Inflammatory macrophage (primary cell): ENCODE measurements around the gene RAPGEF4.

Experiments
- DNase-seq, 2 donors: peaks; one replicate each; pipeline ENCODE4 v3.0.0-alpha.2; 2020 to 2022

RAPGEF4 gene

DNA sequence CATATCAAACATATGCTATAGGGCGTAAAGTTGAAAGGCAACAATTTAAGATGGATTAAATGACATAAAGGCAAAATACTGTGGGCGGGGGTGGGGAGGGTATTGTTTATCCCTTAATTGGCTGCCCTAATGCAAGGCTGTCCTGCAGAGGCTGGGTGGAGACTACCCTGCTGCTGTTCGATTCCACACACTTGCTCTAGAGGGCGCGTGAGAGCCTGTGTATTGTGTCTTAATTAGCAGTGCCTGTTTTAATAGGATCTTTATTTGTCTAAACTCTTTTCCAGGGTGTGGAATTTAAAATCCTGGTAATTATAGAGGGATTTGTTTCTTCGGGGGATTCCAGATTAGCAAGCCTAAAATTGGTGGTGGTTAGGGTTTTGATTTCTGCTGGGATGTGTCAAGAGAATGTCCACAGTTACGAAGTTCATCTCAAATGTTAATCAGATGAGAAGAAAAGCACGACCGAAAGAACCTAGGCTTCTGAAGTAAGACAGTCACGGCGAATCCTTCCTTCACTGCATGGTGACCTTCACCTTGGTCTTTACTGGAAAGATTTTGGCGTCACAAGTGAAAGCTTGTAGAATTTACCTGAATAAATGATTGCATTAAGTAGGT is 236.5 kb downstream of the RAPGEF4 start:
- peak; percentile 60 to 68 for DNase-seq

DNA sequence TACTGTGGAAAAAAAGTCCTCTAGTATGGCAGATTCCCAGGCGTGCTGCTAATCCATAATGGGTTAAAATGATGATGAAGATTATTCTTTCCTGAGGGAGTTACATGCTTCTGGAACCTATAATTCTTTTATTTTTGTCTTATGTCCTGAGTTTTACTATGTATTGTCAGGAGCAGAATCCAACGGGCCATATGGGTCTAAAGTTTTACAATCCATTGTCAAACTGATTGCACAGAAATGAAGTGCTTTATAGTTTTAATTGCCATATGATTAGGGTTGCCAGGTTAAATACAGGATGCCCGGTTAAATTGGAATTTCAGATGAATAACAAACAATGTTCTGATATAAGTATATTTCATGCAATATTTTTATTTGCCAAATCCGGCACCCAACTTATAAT is 239.1 kb downstream of the RAPGEF4 start:
- no peak for DNase-seq

DNA sequence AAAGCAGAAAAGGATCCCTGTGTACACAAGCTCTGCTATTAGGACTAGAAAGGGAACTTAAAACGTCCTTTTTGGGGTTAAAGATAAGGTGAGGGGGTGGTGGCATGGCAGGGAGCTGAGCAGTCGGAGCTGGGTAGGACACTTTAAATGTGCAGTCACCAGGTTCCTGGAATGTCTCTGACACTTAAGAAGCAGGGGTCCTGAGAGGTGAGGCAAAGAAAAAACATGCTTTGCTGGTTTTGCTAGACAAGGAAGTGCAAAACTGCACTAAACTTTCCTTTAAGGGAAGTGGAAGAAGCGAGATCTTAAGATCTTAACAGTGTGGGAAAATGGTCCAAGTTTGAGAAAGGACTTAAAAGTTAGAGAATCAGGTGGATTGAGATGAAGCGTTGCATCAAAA is 240.5 kb downstream of the RAPGEF4 start:
- DNase-seq = no peak

DNA sequence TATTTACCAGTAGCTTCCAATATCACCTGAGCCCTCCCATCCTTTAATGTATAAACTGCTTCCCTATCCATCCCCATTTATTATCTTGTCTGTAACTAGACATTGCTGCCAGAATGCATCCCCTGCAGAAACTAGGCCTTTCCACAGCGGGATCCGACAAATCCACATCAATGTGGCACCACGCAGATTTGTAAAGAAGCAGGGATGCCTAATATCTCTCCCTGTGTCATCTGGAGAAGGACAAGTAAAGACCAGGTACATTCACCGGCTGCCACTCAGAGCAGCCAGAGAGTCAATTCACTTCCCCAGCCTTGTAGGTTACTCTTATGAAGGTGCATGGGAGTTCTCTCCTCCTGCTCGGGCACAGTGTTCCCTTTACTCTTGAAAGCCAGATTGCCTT is 241.2 kb downstream of the RAPGEF4 start:
- no peak for DNase-seq

DNA sequence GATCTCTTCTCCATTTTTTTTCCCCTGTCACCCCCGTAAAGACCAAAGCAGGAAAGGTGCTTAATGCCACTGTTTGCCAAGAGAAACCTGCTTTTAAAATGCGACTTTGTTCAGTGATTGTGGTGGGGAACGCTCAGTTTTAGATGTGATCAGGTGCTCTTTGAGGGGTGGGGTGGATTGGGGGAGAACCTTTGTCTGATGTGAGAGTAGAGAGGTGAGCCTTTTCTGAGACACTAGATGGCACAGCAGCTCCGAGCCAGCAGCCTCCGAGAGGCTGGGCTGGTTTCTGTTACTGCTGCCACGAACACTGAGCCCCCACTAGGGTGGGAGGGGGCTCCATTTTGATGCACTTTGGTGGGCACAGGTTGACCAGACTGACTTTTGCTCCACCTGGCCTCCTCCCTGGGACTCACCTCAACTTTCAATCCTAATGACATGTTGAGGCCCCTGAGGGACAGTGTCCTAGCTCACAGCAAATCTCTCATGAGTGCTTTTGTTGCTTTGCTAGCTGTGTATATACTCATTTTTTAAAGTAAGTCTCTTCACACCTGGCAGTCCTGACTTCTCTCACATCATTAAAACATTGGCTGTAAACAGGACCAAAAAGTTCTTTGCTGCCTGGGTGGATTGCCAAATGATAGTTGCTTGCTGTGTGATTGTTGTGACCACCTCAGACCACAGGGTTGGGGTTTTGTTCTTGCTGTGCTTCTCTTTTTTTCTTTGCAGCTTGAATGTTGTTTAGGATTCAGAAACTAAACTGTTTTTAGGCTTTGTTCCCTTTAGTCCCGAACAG is 241.8 kb downstream of the RAPGEF4 start:
- no peak for DNase-seq

DNA sequence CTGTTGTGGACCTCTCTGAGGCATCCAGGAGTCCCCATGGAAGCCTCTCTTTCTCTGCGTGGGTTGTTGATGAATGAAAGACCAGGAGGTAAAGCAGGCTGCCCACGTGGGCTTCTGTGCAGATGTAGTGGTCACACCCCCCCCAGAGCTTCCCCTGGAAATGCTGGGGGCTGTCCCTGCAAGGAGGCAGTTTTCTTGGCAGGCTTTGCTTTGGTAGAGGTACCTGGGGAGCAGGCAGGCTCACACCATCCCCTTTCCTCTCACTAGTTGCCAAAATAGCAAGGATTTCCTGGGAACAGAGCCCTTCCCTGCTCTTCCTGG is 242.4 kb downstream of the RAPGEF4 start:
- DNase-seq = no peak

DNA sequence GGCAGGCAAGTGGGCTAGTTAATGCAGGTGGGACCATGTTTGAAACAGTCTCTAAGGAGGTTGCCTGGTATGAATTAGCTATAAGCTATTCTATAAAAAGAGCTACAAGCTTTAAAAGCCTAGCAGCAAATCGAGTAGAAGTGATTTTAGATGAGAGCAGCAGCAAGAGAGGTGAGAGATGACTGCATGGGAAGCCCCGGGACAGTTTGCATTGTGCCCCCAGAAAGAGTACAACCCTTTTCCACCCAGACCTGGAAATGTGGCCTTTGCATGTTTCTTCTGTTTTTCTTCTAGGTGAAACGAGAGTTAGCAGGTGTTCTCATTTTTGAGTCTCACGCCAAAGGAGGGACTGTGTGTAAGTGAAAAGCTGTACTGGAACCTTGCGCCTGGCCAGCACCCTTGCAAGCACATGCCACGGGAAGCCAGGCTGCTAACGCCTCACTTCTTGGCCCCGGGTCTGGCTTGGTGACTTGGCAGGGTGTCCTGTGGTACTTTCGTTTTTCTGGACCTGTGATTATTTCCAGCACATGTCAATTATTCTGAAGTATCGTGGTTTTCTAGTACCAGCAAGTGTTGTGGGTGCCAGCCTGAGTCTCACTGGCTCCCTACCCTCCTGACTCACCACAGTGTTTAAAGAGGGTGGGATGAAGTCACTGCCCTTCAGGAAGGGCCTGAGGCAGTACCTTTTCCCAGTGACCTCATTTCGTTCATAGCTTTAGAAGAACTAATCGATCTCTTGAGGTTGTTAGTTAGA is 249.7 kb downstream of the RAPGEF4 start:
- DNase-seq = peak in 1 of 2 donors; percentile 26

DNA sequence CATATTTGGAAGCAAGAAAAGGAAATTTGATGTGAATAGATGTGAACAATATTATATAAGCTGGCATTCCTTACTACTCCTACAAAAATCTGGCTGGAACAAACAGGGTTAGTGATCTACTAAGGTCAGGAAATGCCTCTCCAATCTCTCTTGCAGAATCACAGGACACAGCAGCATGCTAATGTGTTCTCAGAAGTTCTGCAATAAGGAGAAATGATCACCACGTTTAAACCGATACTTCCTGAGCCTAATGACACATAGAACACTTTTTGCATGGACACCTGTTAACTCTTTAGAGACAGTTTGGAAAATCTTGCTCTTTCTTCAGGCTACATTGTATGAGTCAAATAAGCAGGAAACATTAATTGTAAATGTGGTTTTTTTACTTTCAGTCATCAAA is 250.4 kb downstream of the RAPGEF4 start:
- peak in 1 of 2 donors; percentile 54 for DNase-seq

DNA sequence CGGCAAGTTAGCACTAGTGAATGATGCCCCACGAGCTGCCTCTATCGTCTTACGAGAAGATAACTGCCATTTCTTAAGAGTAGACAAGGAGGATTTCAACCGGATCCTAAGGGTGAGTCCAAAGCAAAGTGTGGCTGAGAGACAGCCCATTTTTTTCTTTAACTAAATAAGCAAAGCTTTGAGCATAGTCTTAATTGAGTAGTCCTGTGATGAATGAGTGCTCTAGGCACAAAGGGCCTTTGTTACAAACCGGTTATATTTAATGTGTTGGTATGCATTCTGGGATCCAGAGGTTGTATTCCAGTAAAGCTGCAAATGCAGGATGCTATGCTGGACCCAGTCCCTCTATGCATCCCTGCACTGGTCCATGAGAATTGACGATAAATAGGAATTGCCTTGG is 253.1 kb downstream of the RAPGEF4 start:
- no peak for DNase-seq

DNA sequence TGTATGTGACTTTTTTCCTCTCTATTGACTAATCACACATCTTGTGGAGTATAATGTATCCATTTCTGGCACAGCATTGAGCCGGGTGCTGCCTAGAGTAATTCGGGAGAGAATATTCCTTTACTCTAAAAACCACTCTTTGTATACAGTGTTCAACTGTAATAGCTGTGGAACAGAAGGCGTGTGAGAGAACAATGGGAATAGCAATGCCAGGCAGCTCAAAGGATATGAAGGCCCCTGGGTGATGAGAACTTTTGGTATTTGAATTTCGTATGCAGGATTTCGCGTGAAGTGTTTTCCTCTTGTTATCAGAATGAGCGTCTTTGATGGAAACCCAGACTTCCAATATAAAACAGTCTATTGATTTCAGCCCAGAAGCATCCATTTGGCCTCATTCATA is 255.4 kb downstream of the RAPGEF4 start:
- no peak for DNase-seq

DNA sequence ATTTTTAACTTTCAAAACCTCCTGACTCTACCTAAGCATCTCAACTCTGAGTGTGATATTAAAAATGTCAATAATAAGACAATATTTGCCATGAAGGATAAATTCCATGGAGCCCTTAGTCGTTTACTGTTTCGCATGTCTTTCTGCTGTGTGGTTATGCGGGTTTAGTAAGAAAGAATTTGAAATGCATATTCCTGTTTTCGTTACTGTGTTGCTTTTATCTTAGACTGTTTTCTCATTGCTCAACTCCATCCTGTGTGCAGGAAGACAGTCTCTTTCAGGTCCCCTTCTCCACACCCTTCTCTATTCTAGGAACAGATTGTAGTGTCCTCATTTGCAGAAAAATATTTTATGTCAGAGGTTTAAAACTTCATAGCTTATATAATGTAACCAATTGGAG is 257.5 kb downstream of the RAPGEF4 start:
- DNase-seq = peak in 1 of 2 donors; percentile 42

DNA sequence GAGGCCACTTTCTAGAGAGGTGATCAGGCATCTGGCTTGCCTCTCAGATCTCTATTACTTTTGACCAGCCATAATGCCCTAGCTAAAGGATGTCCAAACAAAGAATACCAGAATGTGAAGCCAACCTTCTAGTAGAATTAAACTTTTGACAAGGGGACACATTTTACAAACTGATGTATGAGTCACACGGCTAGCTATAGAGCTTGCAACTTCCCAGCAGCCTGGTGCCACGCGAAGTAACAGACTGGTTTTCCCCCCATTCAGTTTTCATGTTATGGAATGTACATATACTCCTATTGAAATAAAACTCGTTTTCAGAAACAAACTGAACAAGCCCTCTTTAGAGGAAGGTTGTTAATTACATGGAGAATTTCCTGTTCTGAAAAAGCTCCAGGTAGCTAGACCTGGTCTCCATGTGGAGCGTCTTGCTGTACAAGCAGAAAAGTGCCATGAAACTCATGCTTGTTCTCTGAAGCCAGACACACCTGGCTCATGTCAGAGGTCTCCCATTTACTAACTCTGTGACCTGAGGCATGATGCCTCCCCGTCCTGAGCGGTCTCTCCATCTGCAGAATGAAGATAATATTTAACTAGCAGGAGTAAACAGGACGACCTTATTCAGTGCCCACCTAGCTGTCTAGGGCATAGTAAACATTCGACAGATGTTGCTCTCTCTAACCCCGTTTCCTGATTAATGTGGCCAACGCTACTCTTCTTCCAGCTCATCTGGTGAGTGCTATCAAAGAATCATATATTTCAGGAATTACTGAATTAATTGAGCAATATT is 258.5 kb downstream of the RAPGEF4 start:
- no peak for DNase-seq

DNA sequence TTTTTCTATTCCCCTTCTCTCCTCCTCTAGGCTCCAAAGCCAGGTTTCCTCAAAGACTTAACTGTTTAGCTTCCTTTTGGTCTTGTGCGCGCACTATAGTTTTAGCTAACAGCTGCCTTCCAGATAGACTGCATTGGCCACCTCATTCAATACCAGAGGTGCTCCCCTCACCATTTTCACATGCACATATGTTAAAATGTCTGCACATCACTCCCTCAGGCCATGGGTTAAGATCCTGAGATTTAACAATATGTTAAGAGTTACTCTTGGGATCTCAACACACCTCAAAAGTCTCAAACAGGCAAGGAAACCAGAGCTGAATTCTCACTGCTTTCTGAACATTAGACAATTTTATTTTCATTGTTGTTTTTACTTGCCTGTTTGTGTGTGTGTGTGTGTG is 259.2 kb downstream of the RAPGEF4 start:
- no peak for DNase-seq

DNA sequence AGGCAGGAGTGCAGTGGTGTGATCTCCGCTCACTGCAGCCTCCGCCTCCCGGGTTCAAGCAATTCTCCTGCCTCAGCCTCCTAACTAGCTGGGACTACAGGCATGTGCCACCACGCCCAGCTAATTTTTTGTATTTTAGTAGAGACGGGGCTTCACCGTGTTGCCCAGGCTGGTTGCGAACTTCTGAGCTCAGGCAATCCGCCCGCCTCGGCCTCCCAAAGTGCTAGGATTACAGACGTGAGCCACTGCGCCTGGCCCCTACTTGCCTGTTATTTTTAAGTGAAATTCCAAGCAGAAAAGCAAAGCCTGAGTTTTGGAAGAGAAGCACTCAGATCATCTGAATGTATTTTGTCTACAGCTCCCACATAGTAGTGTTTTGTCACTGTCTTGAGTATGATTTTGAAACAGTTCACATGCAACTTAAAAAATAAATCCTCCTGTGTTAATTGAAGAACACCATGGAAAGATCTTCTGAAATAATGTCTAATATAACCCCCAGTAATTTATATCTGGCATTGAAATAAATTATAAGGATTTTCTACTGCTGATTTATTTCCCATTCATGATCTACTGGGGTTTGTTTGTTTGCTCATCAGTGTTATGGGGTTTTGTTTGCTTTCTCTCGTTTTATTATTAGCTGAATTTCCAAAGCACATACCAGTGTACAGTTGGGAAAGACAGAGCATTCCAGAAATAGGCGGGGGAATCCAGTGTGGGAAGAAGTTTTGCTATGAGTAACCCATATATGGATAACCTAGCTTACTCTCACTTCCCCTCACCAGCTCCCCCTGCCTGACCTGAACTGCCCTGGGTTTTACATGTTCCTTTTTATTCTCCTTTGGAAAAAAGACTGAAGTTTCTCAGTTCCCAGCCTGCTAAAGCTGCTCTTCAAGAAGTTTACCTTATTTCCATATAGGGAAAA is 259.9 kb downstream of the RAPGEF4 start:
- peak; percentile 63 to 81 for DNase-seq

DNA sequence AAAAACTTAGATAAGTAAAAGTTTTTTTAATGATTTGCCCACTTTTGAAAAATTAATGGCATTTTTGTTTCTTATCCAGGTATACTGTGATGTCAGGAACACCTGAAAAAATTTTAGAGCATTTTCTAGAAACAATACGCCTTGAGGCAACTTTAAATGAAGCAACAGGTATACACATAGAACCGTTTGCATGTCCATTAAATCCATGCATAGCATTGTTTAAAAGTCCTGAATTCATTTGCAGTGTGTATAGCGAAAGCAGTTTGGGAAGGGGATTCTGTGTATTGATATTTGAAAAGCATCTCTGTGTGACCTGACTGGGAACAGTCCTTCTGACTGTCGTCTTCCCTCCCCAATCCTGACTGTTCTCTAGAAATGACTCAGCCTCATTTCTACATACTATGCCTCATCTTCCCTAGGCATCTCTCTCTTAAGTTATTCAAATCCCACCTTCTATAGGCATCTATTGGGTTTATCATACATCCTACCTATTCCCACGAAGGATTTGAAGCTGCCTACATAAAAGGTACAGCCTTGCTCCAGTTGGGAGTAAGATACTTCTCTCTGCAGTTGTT is 260.8 kb downstream of the RAPGEF4 start:
- no peak for DNase-seq

DNA sequence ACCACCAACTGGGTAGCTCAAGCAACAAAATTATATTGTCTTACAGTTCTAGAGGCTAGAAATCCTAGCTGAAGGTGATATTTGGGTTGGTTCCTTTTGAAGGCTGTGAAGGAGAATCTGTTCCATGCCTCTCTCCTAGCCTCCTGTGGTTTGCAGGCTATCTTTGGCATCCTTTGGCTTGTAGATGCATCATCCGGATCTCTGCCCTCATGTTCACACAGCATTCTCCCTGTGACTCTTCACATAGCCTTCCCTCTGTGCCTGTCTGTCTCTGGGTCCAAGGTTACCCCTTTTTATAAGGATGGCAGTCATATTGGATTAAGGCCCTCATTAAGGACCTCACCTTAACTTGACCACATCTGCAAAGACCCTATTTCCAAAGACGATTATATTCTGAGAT is 261.4 kb downstream of the RAPGEF4 start:
- DNase-seq = no peak

DNA sequence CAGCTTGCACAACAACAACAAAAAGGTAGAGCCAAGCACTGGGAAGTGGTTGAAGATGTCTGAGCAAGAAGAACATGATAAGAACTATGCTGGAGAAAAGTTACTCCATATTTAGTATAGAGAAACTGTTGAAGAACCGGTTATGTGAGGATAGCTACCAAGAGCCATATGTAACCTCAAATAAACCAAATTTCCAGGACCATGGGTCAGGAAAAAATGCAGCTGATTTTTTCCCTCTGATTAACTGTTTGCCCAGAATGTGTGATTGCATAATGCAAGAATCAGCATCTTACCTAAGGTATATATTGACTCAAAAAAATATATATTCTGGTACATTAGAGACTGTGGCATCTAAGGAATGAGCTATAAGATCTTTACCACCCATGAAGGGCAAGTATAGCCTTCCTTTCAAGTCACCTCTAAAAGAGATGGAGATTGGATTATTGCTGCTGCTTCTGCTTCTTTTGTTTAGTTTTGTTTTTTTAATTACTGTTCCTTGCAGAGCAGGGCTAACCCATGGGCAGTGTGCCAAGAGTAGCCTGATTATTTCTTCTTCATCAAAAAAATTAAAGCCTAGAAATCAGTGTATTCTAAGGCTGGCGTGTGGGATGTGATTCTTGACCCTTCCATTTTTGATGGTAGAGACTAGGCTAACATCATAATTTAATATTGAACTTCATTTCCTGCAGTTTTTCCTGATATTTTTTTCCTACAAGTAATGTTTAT is 263.1 kb downstream of the RAPGEF4 start:
- DNase-seq = no peak

DNA sequence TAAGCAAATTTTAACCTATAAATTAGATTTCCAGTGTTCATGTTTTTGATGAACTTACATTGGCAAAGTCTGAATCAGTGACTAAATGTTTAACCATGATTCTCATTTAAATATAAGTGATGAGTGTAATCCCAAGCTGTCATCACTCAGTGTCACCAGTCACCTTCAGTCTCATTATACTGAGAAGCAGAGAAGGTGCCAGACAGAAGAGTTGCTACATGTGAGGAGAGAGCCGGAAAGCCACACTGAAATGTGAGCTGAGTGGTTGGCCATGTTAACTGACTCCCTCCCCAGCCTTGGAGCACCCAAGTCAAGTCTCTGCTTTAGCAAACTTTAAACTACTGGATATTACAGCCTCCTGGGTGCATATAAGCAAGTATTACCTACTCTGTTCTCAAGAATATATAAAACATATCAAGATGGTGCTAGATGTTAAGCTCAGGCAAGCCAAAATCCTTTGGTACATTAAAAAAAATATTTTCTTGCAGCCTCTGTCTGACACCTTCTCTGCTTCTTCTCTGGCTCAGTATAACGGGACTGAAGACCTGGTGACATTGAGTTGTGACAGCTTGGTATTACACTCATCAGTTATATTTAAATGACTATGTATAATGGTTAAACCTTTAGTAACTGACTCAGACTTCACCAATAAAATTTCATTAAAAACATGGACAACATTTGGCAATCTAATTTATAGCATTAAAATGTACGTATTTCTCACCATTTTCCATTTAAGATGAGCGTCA is 264.2 kb downstream of the RAPGEF4 start:
- DNase-seq = no peak

DNA sequence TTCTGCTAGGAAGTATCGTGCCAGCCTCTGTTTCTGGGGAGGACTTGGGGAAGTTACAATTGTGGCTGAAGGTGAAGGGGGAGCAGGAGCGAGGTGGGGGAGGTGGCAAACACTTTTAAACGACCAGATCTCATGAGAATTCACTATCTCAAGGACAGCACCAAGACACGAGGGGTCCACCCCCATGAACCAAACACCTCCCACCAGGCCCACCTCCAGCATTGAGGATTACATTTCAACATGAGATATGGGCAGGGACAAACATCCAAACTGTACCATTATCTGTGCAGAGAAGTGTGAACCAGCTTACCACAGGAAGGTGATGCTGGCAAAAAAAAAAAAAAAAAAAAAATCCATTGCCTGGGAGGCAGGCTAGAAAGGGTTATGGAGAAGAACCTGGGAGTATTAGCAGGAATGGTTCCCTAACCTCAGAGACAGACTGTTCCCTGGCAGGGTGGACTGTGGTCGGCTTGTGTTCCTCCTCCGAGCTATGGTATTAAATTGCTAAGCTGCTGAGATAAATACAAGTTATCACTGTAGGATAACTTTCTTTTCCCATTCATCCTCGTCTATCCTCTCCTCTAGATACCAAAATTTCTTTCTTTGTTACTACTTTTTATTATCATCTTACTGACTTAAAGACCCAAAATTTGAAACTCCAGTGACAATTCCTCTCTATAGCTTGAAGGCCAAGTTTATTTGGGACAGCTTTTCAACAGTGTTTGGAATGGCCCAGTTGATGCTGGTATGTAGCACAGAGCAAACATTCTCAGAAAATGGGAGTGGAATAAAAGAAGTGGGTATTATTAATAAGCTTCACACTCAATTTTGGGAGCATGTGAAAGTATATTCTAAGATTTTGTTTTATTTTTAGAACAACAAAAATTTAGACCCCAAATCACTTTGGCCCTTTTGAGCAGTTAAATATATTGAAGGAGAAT is 266.3 kb downstream of the RAPGEF4 start:
- DNase-seq = no peak
